ENCODE data around the gene TSC22D3.

TSC22D3 gene

GRCh38 chrX:107804427-107804826 lies 28.8 kb upstream of the TSC22D3 start:
- no peak for DNase-seq (ENCODE audit: low read depth, low spot score)
- TF ChIP-seq CTCF (IDR thresholded peaks at IDR 0.05; ENCODE audit: insufficient read depth, low read length, missing control alignments) = no peak
- CTCF ChIA-PET = no interaction called here
- H3K4me3 ChIP-seq (ENCODE audit: low read depth, low read length) = no peak overlapping the region
- POLR2A ChIA-PET = no interaction called here

- CTCF ChIA-PET = no interaction called here
- H3K4me3 ChIP-seq (ENCODE audit: low read depth, low read length) = no peak overlapping the region
- no peak for TF ChIP-seq CTCF (IDR thresholded peaks at IDR 0.05; ENCODE audit: insufficient read depth, low read length, missing control alignments)
- no peak for DNase-seq (ENCODE audit: low read depth, low spot score)
- POLR2A ChIA-PET = no interaction called here
Measured at GRCh38 chrX:107787827-107788226, 12.2 kb upstream of the TSC22D3 start.

- no peak for TF ChIP-seq CTCF (IDR thresholded peaks at IDR 0.05; ENCODE audit: insufficient read depth, low read length, missing control alignments)
- ChIA-PET CTCF (interaction anchor here (0.7 kb wide), 1 partner anchor 121 kb away, joined by 3 read pairs; no protein-coding TSS in a partner anchor), POLR2A (no interaction called here)
- DNase-seq (ENCODE audit: low read depth, low spot score) = no peak
- no peak overlapping the region for H3K4me3 ChIP-seq (ENCODE audit: low read depth, low read length)
Measured at GRCh38 chrX:107780525-107780924, 4.9 kb upstream of the TSC22D3 start.

GRCh38 chrX:107777536-107777832 lies 1.9 kb upstream of the TSC22D3 start, which contains the start of gene NCBP2L:
NCBP2L (plus strand) TSS chrX:107777733; CDS start chrX:107794221, 16,488 bp downstream.
- DNase-seq (ENCODE audit: low read depth, low spot score) = no peak
- H3K4me3 ChIP-seq (ENCODE audit: low read depth, low read length) = peak within 1 kb of the TSS; percentile 49
- ChIA-PET POLR2A (no interaction called here), CTCF (interaction anchor here (0.6 to 6.4 kb wide), 22 partner anchors 8 to 750 kb away, joined by 3 to 123 read pairs (median 4); no protein-coding TSS in a partner anchor)
- TF ChIP-seq CTCF (IDR thresholded peaks at IDR 0.05; ENCODE audit: insufficient read depth, low read length, missing control alignments) = no peak

- POLR2A ChIA-PET = no interaction called here
- H3K4me3 ChIP-seq (ENCODE audit: low read depth, low read length) = peak overlapping the region; percentile 49
Measured at GRCh38 chrX:107776649-107777535, 1.3 kb upstream of the TSC22D3 start.

More at GRCh38 chrX:107776649-107777535, 1.3 kb upstream of the TSC22D3 start:
- CTCF ChIA-PET = interaction anchor here (0.6 to 6.4 kb wide), 26 partner anchors 9 to 758 kb away, joined by 3 to 123 read pairs (median 4); no protein-coding TSS in a partner anchor
- peak; percentile 50 for TF ChIP-seq CTCF (IDR thresholded peaks at IDR 0.05; ENCODE audit: insufficient read depth, low read length, missing control alignments)
- peak; percentile 57 for DNase-seq (ENCODE audit: low read depth, low spot score)
